LNCaP clone FGC (cell line): ENCODE measurements around the gene TTLL6.
"Not testable (repeated sequence)": the region's sequence is repeated elsewhere in the genome, so short reads cannot be mapped to it uniquely, and the experiment has no call there.

Experiments used
- DNase-seq: peaks from one replicate; pipeline ENCODE4 v3.0.0-alpha.2; 2011; ENCODE audit warnings: low read depth
- H3K4me3 ChIP-seq: 2 replicates; pipeline ENCODE4 v1.5.1; 2011; ENCODE audit warnings: mild to moderate bottlenecking, low read depth, low read length, control low read depth
- CTCF ChIP-seq: IDR thresholded peaks from 2 replicates; pipeline ENCODE4 v1.5.1; 2012; ENCODE audit warnings: mild to moderate bottlenecking; ENCODE audit not compliant: control insufficient read depth, insufficient read depth; ENCODE audit errors: extremely low read depth

Gene TTLL6

GRCh38 chr17:48717367-48718226 lies 99.4 kb downstream of the TTLL6 start:
- no peak for TF ChIP-seq CTCF
- DNase-seq = no peak
- H3K4me3 ChIP-seq = peak overlapping the region; percentile 91

GRCh38 chr17:48716549-48716948 lies 100.5 kb downstream of the TTLL6 start:
- DNase-seq, H3K4me3 ChIP-seq: not testable (repeated sequence)

- no peak overlapping the region for H3K4me3 ChIP-seq
- no peak for TF ChIP-seq CTCF
- DNase-seq = no peak
These were observed 101.3 kb downstream of the TTLL6 start for GRCh38 chr17:48715496-48716399.
